Thyroid gland (tissue), 4 donors: Measurements from ENCODE around the gene CRYBA4.

Experiments
- CTCF ChIP-seq, 6 experiments: fragments of 200-600 bp in 3 of 6; fragments of 450-650 bp in 3 of 6; sonication (generic) in 3 of 6; IDR thresholded peaks; one replicate each; pipeline ENCODE4 v1.5.1; 2016 to 2019; ENCODE audit warnings: antibody characterized with exemption in 6 of 6, mild to moderate bottlenecking in 2 of 6, inconsistent platforms in 1 of 6, moderate library complexity in 1 of 6
- POLR2A ChIP-seq, 2 donors: fragments of 450-650 bp; IDR thresholded peaks; one replicate each; pipeline ENCODE4 v1.6.1; 2017; ENCODE audit warnings: antibody characterized with exemption in 2 of 2, mild to moderate bottlenecking in 2 of 2, moderate library complexity in 1 of 2

GRCh38 chr22:26621663-26622062 is at the start of gene CRYBA4:
- TF ChIP-seq POLR2A (IDR thresholded peaks at IDR 0.05) = no peak
- TF ChIP-seq CTCF (IDR thresholded peaks at IDR 0.05) = no peak
